NCI-H2081 (cell line): ENCODE data around the gene OVCH2.
"Not testable (repeated sequence)": the region's sequence is repeated elsewhere in the genome, so short reads cannot be mapped to it uniquely, and the experiment has no call there.

Experiments used
- DNase-seq, 2 experiments: peaks; one replicate each; lab custom pipeline; 2025; lab: John Stamatoyannopoulos, UW

OVCH2 gene

DNA sequence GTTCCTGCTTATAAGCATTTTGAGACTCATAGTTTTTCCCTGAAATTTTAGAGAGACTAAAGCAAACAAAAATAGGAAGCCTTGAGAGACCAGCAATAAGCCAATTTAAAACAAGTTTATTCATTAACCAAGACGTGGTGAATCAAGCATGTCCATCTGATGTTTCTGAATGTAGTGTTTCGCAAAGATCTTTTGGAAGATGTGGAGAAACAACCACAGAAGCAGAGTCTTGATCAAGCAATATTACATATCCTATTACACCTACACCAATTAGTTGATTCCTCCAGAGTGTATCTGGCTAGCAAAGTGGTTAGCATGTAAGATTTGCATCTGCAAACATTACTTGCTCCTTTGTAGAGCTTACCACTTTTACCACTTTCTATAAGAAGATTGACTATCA lies at the start of gene OVCH2:
OVCH2 (minus strand) TSS at position 101 of the 400 bp plus-strand sequence; CDS start at position 18, 83 bp downstream.
- DNase-seq: no peak

DNA sequence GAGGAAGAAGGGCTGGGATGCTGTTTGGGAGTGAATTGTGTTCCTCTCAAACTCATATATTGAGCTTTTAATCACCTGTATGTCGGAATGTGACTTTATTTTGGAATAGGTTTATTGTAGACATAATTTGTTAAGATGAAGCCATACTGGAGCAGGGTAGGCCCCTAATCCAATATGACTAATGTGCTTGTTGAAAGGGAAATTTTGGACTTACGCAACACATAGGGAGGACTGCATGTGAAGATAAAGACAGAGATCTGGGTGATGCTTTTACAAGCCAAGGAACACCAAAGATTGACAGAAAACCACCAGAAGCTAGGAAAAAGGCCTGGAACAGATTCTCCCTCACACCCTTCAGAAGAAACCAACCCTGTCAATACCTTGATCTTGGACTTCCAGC lies 43.2 kb upstream of the OVCH2 start:
- DNase-seq: no peak

DNA sequence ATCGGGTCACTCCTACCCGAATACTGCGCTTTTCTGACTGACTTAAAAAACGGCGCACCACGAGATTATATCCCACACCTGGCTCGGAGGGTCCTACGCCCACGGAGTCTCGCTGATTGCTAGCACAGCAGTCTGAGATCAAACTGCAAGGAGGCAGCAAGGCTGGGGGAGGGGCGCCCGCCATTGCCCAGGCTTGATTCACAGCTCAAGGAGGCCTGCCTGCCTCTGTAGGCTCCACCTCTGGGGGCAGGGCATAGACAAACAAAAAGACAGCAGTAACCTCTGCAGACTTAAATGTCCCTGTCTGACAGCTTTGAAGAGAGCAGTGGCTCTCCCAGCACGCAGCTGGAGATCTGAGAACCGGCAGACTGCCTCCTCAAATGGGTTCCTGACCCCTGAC lies 28.5 kb upstream of the OVCH2 start:
- not testable (repeated sequence) for DNase-seq

DNA sequence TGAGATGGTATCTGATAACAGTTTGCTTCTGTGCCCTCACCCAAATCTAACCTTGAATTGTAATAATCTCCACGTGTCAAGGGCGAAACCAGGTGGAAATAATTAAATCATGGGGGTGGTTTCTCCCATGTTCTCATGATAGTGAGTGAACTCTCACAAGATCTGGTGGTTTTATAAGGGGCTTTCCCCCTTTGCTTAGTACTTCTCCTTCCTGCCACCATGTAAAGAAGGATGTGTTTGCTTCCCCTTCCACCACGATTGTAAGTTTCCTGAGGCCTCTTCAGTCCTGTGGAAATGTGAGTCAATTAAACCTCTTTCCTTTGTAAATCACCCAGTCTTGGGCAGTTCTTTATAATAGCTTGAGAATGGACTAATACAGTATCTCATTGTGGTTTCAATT lies 8.5 kb upstream of the OVCH2 start:
- no peak for DNase-seq

- no peak for DNase-seq
Measured at GRCh38 chr11:7703740-7704139, 2.5 kb downstream of the OVCH2 start.

- DNase-seq: no peak
Measured at GRCh38 chr11:7696424-7696823, 9.9 kb downstream of the OVCH2 start.

- DNase-seq: no peak
Measured at GRCh38 chr11:7694235-7694634, 12.0 kb downstream of the OVCH2 start.

- no peak for DNase-seq
Measured at GRCh38 chr11:7692426-7692825, 13.9 kb downstream of the OVCH2 start.

DNA sequence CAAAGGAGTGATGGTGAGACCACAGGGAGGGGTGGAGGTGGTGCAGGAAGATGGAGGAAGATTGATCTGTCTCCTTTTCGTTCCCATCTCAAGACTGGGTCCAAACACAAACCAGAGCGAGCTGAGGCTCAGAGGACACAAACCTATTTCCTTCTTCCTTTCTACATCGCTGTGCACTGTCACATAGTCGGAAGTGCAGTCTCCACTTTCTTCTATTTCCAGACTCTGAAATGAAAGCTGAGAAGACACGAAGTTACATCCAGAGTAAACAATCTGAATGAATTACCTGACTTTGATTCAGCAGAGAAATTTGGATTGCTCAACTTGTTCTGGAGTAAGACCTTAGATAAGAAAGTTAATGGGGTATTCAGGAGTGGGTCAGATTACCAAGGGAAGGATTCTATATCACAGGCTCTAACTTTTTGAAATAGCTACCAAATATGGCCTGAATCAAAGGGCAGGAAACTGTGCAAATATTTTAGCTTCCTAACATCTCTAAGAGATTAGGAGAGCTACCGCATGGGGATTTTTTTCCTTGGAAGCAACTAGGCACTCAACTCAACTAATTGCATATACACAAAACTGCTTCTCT lies 14.4 kb downstream of the OVCH2 start:
- no peak for DNase-seq

DNA sequence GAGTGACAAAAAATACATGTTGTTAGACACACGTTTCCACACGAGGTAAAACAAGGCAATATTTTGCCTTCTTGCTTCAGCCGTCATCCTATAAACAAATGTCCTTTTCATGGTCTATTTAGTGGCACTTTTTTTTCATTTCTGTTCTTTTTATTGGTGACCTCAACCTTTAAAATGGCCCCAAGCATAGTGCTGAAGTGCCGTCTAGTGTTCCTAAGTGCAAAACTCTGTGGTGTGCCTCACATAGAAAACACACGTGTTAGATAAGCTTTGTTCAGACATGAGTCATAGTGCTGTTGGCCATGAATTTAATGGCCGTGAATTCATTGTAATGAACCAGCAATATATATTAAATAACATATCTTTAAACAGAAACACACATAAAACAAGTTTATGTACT lies 15.6 kb downstream of the OVCH2 start:
- DNase-seq: no peak

GRCh38 chr11:7689239-7689638 lies 17.0 kb downstream of the OVCH2 start:
- no peak for DNase-seq

GRCh38 chr11:7688238-7688826 lies 17.9 kb downstream of the OVCH2 start:
- peak in 1 of 2 experiments; percentile 12 for DNase-seq

DNA sequence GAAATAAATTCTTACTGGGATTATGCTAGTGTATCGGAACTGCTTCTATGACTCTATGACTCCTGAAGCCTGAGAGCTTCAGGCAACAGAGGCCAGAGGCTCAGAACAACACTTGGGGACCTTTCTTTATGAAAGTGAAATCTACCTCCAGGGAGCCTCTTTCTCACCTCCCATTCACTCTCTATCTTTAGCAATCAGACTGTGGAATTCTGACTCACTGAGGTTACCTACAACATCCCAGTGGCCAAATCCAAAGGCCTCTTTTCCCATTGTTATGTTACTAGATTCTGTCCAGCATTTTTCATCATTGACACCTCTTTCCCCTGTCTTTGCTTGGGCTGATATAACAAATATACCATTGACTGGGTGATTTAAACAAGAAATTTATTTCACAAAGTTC lies 18.9 kb downstream of the OVCH2 start:
- no peak for DNase-seq

DNA sequence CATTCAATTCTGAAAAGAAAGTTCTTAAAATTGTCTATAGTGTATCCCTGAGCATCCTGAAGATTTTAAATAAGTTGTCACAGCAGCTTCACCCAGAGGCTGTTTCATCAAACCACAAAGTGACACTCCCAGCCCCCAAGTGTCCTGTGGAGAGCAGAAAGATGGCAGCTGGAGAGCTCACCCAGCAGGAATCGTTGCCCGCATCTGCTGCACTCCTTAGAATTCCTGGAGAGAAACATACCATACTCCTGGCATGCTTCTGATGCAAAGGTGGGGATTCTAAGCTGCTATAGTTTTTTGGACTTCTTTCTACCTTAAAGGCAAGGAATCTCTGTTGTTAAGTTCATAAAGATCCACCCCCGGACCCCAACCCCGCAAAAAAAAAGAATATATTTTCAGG lies 19.5 kb downstream of the OVCH2 start:
- no peak for DNase-seq

- no peak for DNase-seq
Measured at GRCh38 chr11:7683571-7683970, 22.7 kb downstream of the OVCH2 start.

DNA sequence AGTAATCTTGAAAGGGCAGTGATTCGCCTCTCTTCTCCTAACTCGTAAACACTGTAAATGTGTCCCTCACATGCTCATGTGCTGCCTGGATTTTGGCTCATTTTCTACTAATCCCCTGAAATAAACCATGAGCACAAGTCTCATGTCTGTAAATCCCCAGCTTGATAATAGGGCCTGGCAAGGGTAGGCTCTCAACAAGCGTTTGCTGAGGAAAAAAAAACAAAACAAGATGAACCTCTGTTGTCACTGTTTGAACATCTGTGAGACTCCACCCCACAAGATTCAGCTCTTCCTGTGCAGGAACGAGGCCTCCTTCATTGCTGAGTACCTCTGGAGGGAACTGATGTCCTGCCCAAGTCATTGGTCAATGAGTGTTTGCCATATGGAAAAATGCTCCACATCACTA lies 28.5 kb downstream of the OVCH2 start:
- DNase-seq: no peak

DNA sequence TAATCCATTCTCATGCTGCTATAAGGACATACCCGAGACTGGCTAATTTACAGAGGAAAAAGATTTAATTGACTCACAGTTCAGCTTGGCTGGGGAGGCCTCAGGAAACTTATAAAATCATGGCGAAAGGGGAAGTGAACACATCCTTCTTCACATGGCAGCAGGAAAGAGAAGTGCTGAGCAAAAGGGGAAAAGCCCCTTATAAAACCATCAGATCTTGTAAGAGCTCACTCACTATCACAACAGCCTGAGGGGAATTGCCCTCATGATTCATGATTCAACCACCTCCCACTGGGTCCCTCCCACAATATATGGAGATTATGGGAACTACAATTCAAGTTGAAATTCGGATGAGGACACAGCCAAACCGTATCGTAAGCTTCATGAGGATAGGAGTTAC lies 29.2 kb downstream of the OVCH2 start:
- DNase-seq: no peak

DNA sequence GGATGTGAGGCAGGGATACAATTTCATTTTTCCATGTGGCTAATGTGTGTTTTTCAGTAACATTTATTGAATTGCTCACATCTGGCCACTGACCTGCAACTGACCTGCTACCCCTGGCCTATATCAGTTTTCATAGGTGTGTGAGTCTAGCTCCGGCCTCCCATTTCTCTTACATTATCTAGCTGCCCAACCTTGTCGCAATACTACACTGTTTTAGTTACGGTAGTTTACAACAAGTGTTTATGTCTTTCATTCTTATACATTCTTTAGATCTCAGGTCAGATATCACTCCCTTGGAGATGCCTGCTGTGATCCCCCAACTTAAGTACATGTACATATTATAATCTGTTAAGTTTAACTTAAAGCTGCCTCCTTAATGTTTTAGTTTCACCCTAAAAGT lies 30.6 kb downstream of the OVCH2 start:
- DNase-seq: no peak

GRCh38 chr11:7673724-7674434 lies 32.4 kb downstream of the OVCH2 start:
- no peak for DNase-seq

- DNase-seq: no peak
Measured at GRCh38 chr11:7672960-7673723, 33.1 kb downstream of the OVCH2 start, which contains the start of gene CYB5R2. Gene CYB5R2, minus strand, starts transcription at chr11:7673500. Its CDS starts 675 bp downstream, at chr11:7672825.

GRCh38 chr11:7672276-7672959 lies 33.9 kb downstream of the OVCH2 start:
- no peak for DNase-seq
